Body of pancreas (tissue), 4 donors: ENCODE measurements around the gene KIF19. TPM values are rescaled to one million over a fixed set of nuclear protein-coding genes. Genes with fewer than 3 reads are reported as not detected.

Experiments used
- ATAC-seq: fragments of 150-250 bp; one replicate; pipeline ENCODE4 v1.9.1; 2016
- DNase-seq, 4 donors: peaks; one replicate each; pipeline ENCODE4 v3.0.0-alpha.2; 2019
- H3K27ac ChIP-seq, 4 donors: fragments of 200-600 bp; sonication (generic); 1 replicate in 3 of 4; 2 replicates in 1 of 4; pipeline versions ENCODE4 v1.5.1 to v1.6.1; 2016 to 2019; ENCODE audit warnings: mild to moderate bottlenecking in 1 of 4, mixed read lengths in 1 of 4, moderate library complexity in 1 of 4
- H3K27me3 ChIP-seq, 2 donors: fragments of 200-600 bp; sonication (generic); one replicate each; pipeline ENCODE4 v1.6.0; 2016; ENCODE audit warnings: mild to moderate bottlenecking in 1 of 2
- H3K36me3 ChIP-seq, 2 donors: fragments of 200-600 bp; sonication (generic); replicated peaks in 1 of 2; 2 replicates each; pipeline ENCODE4 v1.5.1; 2016; ENCODE audit warnings: low read depth in 2 of 2; ENCODE audit not compliant: insufficient read depth in 1 of 2
- H3K4me1 ChIP-seq: fragments of 200-600 bp; sonication (generic); one replicate; pipeline ENCODE4 v1.6.0; 2016
- H3K4me3 ChIP-seq, 2 donors: fragments of 200-600 bp; sonication (generic); 1 replicate in 1 of 2; 2 replicates in 1 of 2; pipeline ENCODE4 v1.5.1; 2016 to 2019
- H3K9me3 ChIP-seq, 3 donors: fragments of 200-600 bp; sonication (generic); 1 replicate in 2 of 3; 2 replicates in 1 of 3; pipeline ENCODE4 v1.5.1; 2016
- POLR2A ChIP-seq, 3 donors: fragments of 450-650 bp; IDR thresholded peaks; one replicate each; pipeline ENCODE4 v1.6.1; 2016; ENCODE audit warnings: antibody characterized with exemption in 3 of 3, mild to moderate bottlenecking in 2 of 3
- WGBS, 2 donors: methylation state at CpG; one replicate each; pipeline ENCODE4 v1.1.5; 2017; 5-methylcytosine and 5-hydroxymethylcytosine counted together
- intact Hi-C: fragments of 100-400 bp; cut with DNase I; formaldehyde crosslinking; loops from one replicate; pipeline ENCODE4 v1.15.1; 2023
- total RNA-seq, 2 donors: library from RNA; depleted of rRNA; stranded (reverse); fragments of >200 nt; gene quantifications; one replicate each; pipeline ENCODE4 v1.1.0, GENCODE V29; 2016
- TF ChIP-seq, protein P1 (sequence below), 7 experiments: fragments of 450-650 bp in 4 of 7; fragments of 200-600 bp in 3 of 7; sonication (generic) in 3 of 7; IDR thresholded peaks; one replicate each; pipeline ENCODE4 v1.5.1; 2016 to 2019; ENCODE audit warnings: antibody characterized with exemption in 7 of 7

Gene KIF19
- total RNA-seq, 2 donors from 2014 or later, result 2.3 to 3.3 TPM

GRCh38 chr17:74287031-74287602 is 38.9 kb upstream of the KIF19 start:
- no peak for DNase-seq
- Histone ChIP-seq H3K4me3 (no peak overlapping the region), H3K4me1 (peaks cover 3% of the 10 kb centered on the region), H3K36me3 (no peaks in the 10 kb centered on the region), H3K27me3 (no peaks in the 10 kb centered on the region), H3K9me3 (no peaks in the 10 kb centered on the region), H3K27ac (no peak overlapping the region)
- WGBS, 2 donors, result 84 to 85% methylated on average over 3 to 14 of the region's 14 CpGs
- no peak for ATAC-seq
- intact Hi-C loops, result no loop called here
- TF ChIP-seq, protein P1, sequence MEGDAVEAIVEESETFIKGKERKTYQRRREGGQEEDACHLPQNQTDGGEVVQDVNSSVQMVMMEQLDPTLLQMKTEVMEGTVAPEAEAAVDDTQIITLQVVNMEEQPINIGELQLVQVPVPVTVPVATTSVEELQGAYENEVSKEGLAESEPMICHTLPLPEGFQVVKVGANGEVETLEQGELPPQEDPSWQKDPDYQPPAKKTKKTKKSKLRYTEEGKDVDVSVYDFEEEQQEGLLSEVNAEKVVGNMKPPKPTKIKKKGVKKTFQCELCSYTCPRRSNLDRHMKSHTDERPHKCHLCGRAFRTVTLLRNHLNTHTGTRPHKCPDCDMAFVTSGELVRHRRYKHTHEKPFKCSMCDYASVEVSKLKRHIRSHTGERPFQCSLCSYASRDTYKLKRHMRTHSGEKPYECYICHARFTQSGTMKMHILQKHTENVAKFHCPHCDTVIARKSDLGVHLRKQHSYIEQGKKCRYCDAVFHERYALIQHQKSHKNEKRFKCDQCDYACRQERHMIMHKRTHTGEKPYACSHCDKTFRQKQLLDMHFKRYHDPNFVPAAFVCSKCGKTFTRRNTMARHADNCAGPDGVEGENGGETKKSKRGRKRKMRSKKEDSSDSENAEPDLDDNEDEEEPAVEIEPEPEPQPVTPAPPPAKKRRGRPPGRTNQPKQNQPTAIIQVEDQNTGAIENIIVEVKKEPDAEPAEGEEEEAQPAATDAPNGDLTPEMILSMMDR (IDR thresholded peaks at IDR 0.05), result no peak
- TF ChIP-seq POLR2A (IDR thresholded peaks at IDR 0.05), result no peak

GRCh38 chr17:74288785-74289184 is 37.2 kb upstream of the KIF19 start:
- 51% methylated on average over 4 to 5 of the region's 5 CpGs for WGBS, 2 donors
- H3K4me1 ChIP-seq, result peaks cover 3% of the 10 kb centered on the region
- H3K36me3 ChIP-seq, result no peaks in the 10 kb centered on the region
- ATAC-seq (no peak), DNase-seq (no peak)
- H3K9me3 ChIP-seq, result no peaks in the 10 kb centered on the region
- intact Hi-C loops, result no loop called here
- TF ChIP-seq, protein P1 (IDR thresholded peaks at IDR 0.05), result no peak
- TF ChIP-seq POLR2A (IDR thresholded peaks at IDR 0.05), result no peak
- no peak overlapping the region for H3K27ac ChIP-seq
- no peak overlapping the region for H3K4me3 ChIP-seq
- H3K27me3 ChIP-seq, result no peaks in the 10 kb centered on the region

GRCh38 chr17:74289688-74290087 is 36.3 kb upstream of the KIF19 start:
- intact Hi-C loops, result no loop called here
- Histone ChIP-seq H3K9me3 (no peaks in the 10 kb centered on the region), H3K27ac (no peak overlapping the region), H3K4me1 (peaks cover 2% of the 10 kb centered on the region), H3K4me3 (no peak overlapping the region), H3K36me3 (no peaks in the 10 kb centered on the region), H3K27me3 (no peaks in the 10 kb centered on the region)
- no peak for TF ChIP-seq POLR2A (IDR thresholded peaks at IDR 0.05)
- TF ChIP-seq, protein P1 (IDR thresholded peaks at IDR 0.05), result no peak
- DNase-seq, result no peak
- ATAC-seq, result no peak
- 45 to 59% methylated on average over 5 to 11 of the region's 11 CpGs for WGBS, 2 donors

DNA sequence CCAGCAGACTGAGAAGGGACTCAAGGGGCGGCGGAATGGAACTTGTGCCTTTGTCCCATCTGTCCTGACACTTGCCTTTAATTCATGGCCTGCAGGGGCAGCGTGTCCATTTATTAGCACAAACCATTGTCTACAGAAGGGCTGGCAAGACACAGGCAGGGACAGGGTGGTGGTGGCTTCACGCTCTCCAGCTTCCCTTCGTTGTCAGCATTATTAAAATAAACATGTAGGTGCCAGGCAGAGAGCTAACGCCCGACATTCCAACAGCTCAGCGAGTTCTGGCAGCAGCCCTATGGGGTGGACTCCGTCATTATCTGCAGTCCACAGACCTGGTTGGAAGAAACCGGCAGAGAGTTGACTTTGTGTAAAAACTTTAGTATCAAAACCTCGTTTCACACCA is 35.7 kb upstream of the KIF19 start:
- H3K9me3 ChIP-seq, result no peaks in the 10 kb centered on the region
- no peak overlapping the region for H3K27ac ChIP-seq
- 48 to 56% methylated on average over 8 to 11 of the region's 11 CpGs for WGBS, 2 donors
- H3K4me1 ChIP-seq, result no peaks in the 10 kb centered on the region
- no peaks in the 10 kb centered on the region for H3K36me3 ChIP-seq
- intact Hi-C loops, result no loop called here
- no peaks in the 10 kb centered on the region for H3K27me3 ChIP-seq
- no peak for DNase-seq
- ATAC-seq, result no peak
- no peak overlapping the region for H3K4me3 ChIP-seq
- TF ChIP-seq, protein P1 (IDR thresholded peaks at IDR 0.05), result no peak
- TF ChIP-seq POLR2A (IDR thresholded peaks at IDR 0.05), result no peak

GRCh38 chr17:74292495-74292894 is 33.5 kb upstream of the KIF19 start:
- H3K27me3 ChIP-seq, result no peaks in the 10 kb centered on the region
- WGBS, 2 donors, result 88 to 92% methylated on average over 10 of the region's 10 CpGs
- ATAC-seq (no peak), DNase-seq (no peak)
- H3K4me3 ChIP-seq, result no peak overlapping the region
- TF ChIP-seq, protein P1 (IDR thresholded peaks at IDR 0.05), result no peak
- no peak overlapping the region for H3K27ac ChIP-seq
- H3K4me1 ChIP-seq, result peaks cover 8% of the 10 kb centered on the region
- intact Hi-C loops, result no loop called here
- no peaks in the 10 kb centered on the region for H3K36me3 ChIP-seq
- H3K9me3 ChIP-seq, result no peaks in the 10 kb centered on the region
